Activated CD4-positive, CD25-positive, alpha-beta regulatory T cell treated with anti-CD3 and anti-CD28 coated beads, Interleukin-2, amount 50 U/mL, for 24 hours (primary cell): ENCODE data around the gene SGMS1.
A peak's percentile ranks its signal among the peaks of the same experiment; 100 is the strongest.

ENCODE experiments used
- ATAC-seq, 2 donors: fragments of 150-1000 bp; cut with Tn5 transposase; one replicate each; pipeline ENCODE4 v1.10.0; 2021; ENCODE audit warnings: mild to moderate bottlenecking in 1 of 2, moderate library complexity in 1 of 2

The SGMS1 gene

GRCh38 chr10:50417886-50418830 lies 205.6 kb downstream of the SGMS1 start:
- ATAC-seq, result peak; percentile 82 to 83

GRCh38 chr10:50417486-50417885 lies 206.3 kb downstream of the SGMS1 start:
- peak; percentile 6 to 16 for ATAC-seq

GRCh38 chr10:50416881-50417280 lies 206.9 kb downstream of the SGMS1 start:
- ATAC-seq, result no peak

- ATAC-seq, result no peak
Measured at GRCh38 chr10:50416181-50416824, 207.5 kb downstream of the SGMS1 start.

- no peak for ATAC-seq
Measured at GRCh38 chr10:50415292-50415691, 208.5 kb downstream of the SGMS1 start.

GRCh38 chr10:50410066-50410811 lies 213.5 kb downstream of the SGMS1 start:
- ATAC-seq, result peak; percentile 52 to 70

GRCh38 chr10:50407076-50407801 lies 216.5 kb downstream of the SGMS1 start:
- no peak for ATAC-seq

- no peak for ATAC-seq
Measured at GRCh38 chr10:50406457-50407070, 217.2 kb downstream of the SGMS1 start.

- no peak for ATAC-seq
Measured at GRCh38 chr10:50405723-50406122, 218.0 kb downstream of the SGMS1 start.

- ATAC-seq, result no peak
Measured at GRCh38 chr10:50404021-50404773, 219.6 kb downstream of the SGMS1 start.

- no peak for ATAC-seq
Measured at GRCh38 chr10:50403074-50403473, 220.7 kb downstream of the SGMS1 start.

GRCh38 chr10:50402466-50402865 lies 221.3 kb downstream of the SGMS1 start:
- ATAC-seq, result no peak

- ATAC-seq, result no peak
Measured at GRCh38 chr10:50400694-50401093, 223.1 kb downstream of the SGMS1 start.

- no peak for ATAC-seq
Measured at GRCh38 chr10:50398823-50399222, 224.9 kb downstream of the SGMS1 start.

- ATAC-seq, result no peak
Measured at GRCh38 chr10:50398381-50398780, 225.4 kb downstream of the SGMS1 start.

- ATAC-seq, result peak; percentile 6
Measured at GRCh38 chr10:50397312-50398140, 226.2 kb downstream of the SGMS1 start.

- ATAC-seq, result peak; percentile 84
Measured at GRCh38 chr10:50396491-50397311, 227.1 kb downstream of the SGMS1 start.

- no peak for ATAC-seq
Measured at GRCh38 chr10:50395851-50396250, 227.9 kb downstream of the SGMS1 start.

GRCh38 chr10:50395271-50395670 lies 228.5 kb downstream of the SGMS1 start:
- ATAC-seq, result peak; percentile 5 to 9
